GM12891 (cell line): ENCODE measurements around the gene GAREM2.

ENCODE experiments used
- DNase-seq: peaks from one replicate; pipeline ENCODE4 v3.0.0; 2011; ENCODE audit warnings: low spot score; ENCODE audit not compliant: insufficient read length
- FAIRE-seq: peaks from 2 replicates; lab custom pipeline; 2011; peaks lifted over from hg19 to GRCh38; lab: Jason Lieb, UNC
- PAX5 ChIP-seq: IDR thresholded peaks from 2 replicates; pipeline ENCODE4 v1.6.1; 2011; ENCODE audit warnings: low read length, moderate library complexity, mild to moderate bottlenecking; ENCODE audit not compliant: insufficient read depth, severe bottlenecking
- POLR2A ChIP-seq: IDR thresholded peaks from 2 replicates; pipeline ENCODE4 v1.6.1; 2011; ENCODE audit warnings: low read depth, low read length, control low read depth
- POLR2AphosphoS5 ChIP-seq: IDR thresholded peaks from 2 replicates; pipeline ENCODE4 v1.6.1; 2011; ENCODE audit warnings: low read depth, low read length, control low read depth
- POU2F2 ChIP-seq: IDR thresholded peaks from 2 replicates; pipeline ENCODE4 v1.6.1; 2011; ENCODE audit warnings: low read depth, mild to moderate bottlenecking, control low read depth, low read length, moderate library complexity
- SPI1 ChIP-seq: IDR thresholded peaks from 2 replicates; pipeline ENCODE4 v1.6.1; 2011; ENCODE audit warnings: low read depth, low read length, control low read depth
- TAF1 ChIP-seq: IDR thresholded peaks from 2 replicates; pipeline ENCODE4 v1.6.1; 2011; ENCODE audit warnings: low read depth, low read length, control low read depth

The GAREM2 gene

DNA sequence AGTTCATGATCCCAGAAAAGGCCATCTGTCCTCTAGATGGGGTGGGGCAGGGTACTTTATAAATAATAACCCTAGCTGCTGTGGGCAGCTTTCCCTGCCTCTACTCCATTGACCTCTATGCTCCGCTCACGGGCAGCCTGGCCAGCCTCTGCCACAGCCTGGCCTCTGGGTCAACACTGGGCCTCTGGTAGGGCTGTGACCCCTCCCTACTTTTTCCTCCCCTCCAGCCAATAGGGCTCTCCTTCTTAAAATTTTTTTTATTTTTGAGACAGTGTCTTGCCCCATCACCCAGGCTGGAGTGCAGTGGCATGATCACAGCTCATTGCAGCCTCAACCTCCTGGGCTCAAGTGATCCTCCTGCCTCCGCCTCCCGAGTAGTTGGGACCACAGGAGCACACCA, 4.1 kb upstream of the GAREM2 start:
- no peak for FAIRE-seq
- DNase-seq = no peak
- no peak for TF ChIP-seq POLR2A
- TF ChIP-seq SPI1 = no peak
- TF ChIP-seq TAF1 = no peak
- no peak for TF ChIP-seq PAX5
- TF ChIP-seq POLR2AphosphoS5 = no peak
- no peak for TF ChIP-seq POU2F2

DNA sequence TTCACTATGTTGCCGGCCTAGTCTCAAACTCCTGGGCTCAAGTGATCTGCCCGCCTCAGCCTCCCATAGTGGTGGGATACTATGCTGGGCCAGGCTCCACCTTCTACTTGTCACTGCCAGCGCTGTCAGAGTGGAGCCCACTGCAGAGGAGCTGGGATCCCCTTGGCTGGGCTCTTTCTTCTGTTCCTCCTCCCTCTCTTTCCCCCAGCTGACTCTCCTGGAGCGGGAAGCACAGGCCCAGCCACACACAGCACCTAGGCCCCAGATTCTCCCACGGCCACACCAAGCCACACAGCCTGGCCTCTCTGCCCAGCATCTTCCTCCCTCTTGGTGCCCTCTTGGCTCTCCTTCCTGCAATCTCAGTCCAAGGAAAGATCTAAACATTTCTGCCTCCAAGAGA, 3.7 kb upstream of the GAREM2 start:
- no peak for TF ChIP-seq POLR2AphosphoS5
- TF ChIP-seq POU2F2 = no peak
- no peak for TF ChIP-seq SPI1
- TF ChIP-seq POLR2A = no peak
- no peak for TF ChIP-seq TAF1
- TF ChIP-seq PAX5 = no peak

GRCh38 chr2:26169681-26170414, 3.0 kb upstream of the GAREM2 start:
- TF ChIP-seq POU2F2 (no peak), POLR2A (no peak), SPI1 (no peak), POLR2AphosphoS5 (no peak), TAF1 (no peak), PAX5 (no peak)
- DNase-seq = no peak
- no peak for FAIRE-seq

More for the DNA sequence above, 3.7 kb upstream of the GAREM2 start:
- DNase-seq (no peak), FAIRE-seq (no peak)

DNA sequence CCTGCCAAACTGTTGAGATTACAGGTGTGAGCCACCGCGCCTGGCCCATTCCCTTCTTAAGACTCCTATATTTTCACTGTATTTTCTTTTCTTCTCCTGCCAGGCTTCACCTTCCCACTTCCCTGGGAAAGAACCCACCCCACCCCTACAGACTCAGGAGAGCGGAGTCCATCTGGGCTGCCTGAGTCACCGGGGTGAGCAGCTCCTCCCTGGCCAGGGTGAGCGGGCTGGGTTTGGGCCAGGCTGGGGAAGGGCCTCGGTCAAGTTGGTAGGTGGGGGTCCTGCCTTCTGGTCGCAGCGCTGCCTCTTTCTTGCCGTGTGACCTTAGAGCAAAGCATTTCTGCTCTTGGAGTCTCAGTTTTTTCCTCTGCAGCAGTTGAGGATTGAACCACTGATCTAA, 2.1 kb upstream of the GAREM2 start:
- no peak for DNase-seq
- FAIRE-seq = no peak
- TF ChIP-seq TAF1 = no peak
- no peak for TF ChIP-seq SPI1
- TF ChIP-seq POU2F2 = no peak
- no peak for TF ChIP-seq PAX5
- TF ChIP-seq POLR2AphosphoS5 = no peak
- TF ChIP-seq POLR2A = no peak

- FAIRE-seq (no peak), DNase-seq (no peak)
- no peak for TF ChIP-seq PAX5
- no peak for TF ChIP-seq POLR2A
- no peak for TF ChIP-seq SPI1
- TF ChIP-seq POLR2AphosphoS5 = no peak
- no peak for TF ChIP-seq POU2F2
- no peak for TF ChIP-seq TAF1
Measured at GRCh38 chr2:26172189-26172870, 558 bp upstream of the GAREM2 start.

GRCh38 chr2:26173776-26174482, 1.0 kb downstream of the GAREM2 start:
- DNase-seq (no peak), FAIRE-seq (no peak)
- TF ChIP-seq SPI1 = no peak
- no peak for TF ChIP-seq POLR2AphosphoS5
- no peak for TF ChIP-seq POU2F2
- TF ChIP-seq TAF1 = no peak
- TF ChIP-seq POLR2A = no peak
- no peak for TF ChIP-seq PAX5

GRCh38 chr2:26174691-26175465, 2.0 kb downstream of the GAREM2 start:
- FAIRE-seq = peak; percentile 64
- DNase-seq = no peak
- TF ChIP-seq POLR2AphosphoS5 (no peak), PAX5 (no peak), POU2F2 (no peak), POLR2A (no peak)

DNA sequence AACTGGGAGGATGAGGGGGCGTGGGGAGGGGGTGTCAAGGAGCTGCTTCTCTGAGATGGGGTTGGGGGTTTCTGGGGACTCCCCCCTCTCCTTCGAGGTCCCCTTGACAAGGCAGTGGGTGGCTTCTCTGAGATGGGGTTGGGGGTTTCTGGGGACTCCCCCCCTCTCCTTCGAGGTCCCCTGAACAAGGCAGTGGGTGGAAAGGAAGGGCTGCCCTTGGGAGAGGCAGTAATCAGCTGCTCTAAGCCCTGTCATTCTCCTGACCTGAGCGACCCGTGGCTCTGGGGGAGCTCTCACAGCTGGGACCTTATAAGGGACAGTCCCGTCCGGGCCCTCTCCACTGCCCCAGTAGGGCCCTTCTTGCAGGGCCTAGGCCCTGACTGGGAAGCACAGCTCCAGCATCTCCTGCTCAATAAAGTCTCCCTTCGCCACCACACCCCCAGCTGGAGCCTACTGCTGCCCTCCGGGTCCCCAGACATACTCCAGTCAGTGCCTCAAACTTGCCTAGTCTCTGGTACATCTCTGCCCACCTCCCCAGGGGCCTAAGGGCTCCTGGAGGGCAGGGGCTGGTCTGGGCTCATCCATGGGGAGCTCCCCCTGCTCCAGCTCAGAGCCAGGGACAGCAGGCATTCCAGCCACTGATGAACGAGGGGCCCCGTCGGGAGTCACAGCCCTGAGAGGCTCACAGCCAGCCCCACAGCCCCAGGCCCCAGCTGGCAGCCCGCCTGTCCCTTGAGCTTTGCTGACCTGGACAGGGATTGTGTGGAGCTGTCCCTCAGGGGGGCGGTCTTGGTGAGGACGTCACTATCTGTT, 2.8 kb downstream of the GAREM2 start:
- no peak for DNase-seq
- TF ChIP-seq POU2F2 (no peak), POLR2A (no peak)
- no peak for FAIRE-seq
